Kidney epithelial cell (primary cell): Measurements from ENCODE around the gene GDPD1. TPM values are rescaled to one million over a fixed set of nuclear protein-coding genes. Genes with fewer than 3 reads are reported as not detected.

Source experiments
- DNase-seq: peaks from one replicate; pipeline ENCODE4 v3.0.0-alpha.2; 2010; ENCODE audit warnings: low read depth
- H3K27me3 ChIP-seq: 2 replicates; pipeline ENCODE4 v1.6.0; 2011; ENCODE audit warnings: low read length; ENCODE audit not compliant: control insufficient read depth, insufficient read depth
- H3K36me3 ChIP-seq: 2 replicates; pipeline ENCODE4 v1.5.1; 2011; ENCODE audit warnings: low read length; ENCODE audit not compliant: control insufficient read depth, insufficient read depth
- H3K4me3 ChIP-seq: 2 replicates; pipeline ENCODE4 v1.5.1; 2011; ENCODE audit warnings: low read depth, mild to moderate bottlenecking, control low read depth, low read length
- total RNA-seq: library from RNA; depleted of rRNA; stranded (reverse); fragments of >200 nt; gene quantifications from 2 replicates; pipeline ENCODE4 v1.2.3, GENCODE V29; 2015
- TF ChIP-seq, protein P1 (sequence below): IDR thresholded peaks from 2 replicates; pipeline ENCODE4 v1.5.1; 2011; ENCODE audit warnings: mild to moderate bottlenecking, moderate library complexity, low read length, control low read depth, inconsistent platforms; ENCODE audit not compliant: insufficient read depth, poor library complexity, severe bottlenecking

The GDPD1 gene
- total RNA-seq, 1 donor from 2014 or later: 1.7 TPM

DNA sequence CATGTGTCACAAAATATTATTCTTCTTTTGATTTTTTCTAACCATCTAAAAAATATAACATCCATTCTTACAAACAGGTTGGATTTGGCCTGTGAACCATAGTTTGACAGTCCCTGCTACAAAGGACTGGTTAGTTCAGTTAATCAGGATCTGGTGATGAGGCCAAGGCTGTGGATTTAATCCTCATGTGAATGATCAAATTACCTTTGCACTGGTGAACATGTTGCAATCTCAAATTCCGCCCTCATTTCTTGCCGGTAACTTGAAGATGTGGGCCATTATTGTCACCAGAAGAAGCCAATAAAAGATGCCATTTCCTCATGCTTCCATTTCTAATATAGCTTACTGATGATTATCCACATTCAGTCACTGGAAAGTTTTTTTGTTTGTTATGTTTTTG, 75.9 kb downstream of the GDPD1 start:
- TF ChIP-seq, protein P1, sequence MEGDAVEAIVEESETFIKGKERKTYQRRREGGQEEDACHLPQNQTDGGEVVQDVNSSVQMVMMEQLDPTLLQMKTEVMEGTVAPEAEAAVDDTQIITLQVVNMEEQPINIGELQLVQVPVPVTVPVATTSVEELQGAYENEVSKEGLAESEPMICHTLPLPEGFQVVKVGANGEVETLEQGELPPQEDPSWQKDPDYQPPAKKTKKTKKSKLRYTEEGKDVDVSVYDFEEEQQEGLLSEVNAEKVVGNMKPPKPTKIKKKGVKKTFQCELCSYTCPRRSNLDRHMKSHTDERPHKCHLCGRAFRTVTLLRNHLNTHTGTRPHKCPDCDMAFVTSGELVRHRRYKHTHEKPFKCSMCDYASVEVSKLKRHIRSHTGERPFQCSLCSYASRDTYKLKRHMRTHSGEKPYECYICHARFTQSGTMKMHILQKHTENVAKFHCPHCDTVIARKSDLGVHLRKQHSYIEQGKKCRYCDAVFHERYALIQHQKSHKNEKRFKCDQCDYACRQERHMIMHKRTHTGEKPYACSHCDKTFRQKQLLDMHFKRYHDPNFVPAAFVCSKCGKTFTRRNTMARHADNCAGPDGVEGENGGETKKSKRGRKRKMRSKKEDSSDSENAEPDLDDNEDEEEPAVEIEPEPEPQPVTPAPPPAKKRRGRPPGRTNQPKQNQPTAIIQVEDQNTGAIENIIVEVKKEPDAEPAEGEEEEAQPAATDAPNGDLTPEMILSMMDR: no peak
- Histone ChIP-seq H3K27me3 (no peaks in the 10 kb centered on the region), H3K36me3 (no peaks in the 10 kb centered on the region), H3K4me3 (no peak overlapping the region)
- no peak for DNase-seq

DNA sequence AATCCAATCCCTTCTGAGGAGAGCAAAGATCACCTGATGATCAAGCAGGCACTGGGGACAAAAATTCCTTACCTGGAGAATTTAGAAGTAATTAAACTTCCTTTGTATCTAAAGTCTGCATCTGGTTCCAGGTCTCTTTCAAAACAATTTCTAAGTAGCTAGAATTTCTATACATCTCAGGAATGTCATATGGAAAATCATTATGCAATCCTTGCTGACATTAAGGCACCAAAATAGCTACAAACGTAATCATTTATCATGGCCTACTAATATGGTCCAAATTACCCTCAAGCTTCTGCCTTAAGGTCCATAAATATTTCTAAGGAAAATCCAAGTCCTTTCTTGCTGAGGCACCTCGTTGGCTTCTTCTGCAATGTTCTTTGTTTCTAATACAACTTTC, 78.2 kb downstream of the GDPD1 start:
- Histone ChIP-seq H3K27me3 (no peaks in the 10 kb centered on the region), H3K36me3 (no peaks in the 10 kb centered on the region), H3K4me3 (no peak overlapping the region)
- DNase-seq: no peak
- TF ChIP-seq, protein P1: no peak

DNA sequence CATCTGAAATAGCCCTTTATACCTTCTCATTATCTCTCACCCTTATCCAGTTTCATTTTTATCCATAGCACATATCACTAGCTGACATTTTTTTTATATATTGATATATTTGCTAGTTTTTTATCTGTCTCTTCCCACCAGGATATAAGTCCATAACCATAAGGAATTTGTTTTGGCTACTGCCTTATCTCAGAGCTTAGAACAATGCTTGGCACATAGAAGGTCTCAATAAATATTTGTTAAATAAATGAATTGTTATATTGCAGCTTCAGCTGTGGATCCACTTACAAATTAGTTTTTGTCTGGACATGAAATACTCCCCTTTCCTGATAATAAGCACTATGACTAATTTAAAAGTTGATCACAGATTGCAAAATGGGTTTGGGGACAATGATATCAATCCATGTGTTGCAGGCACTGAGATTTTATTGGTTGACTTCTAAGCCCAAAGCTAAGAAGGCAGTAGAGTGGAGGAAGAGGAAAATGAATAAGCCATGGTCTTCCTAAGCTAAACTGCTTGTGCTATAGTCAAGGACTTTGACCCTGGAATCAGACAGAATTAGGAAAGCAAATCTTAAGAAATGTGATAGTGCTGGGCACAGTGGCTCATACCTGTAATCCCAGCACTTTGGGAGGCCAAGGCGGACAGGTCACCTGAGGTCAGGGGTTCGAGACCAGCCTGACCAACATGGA, 79.2 kb downstream of the GDPD1 start:
- H3K4me3 ChIP-seq: no peak overlapping the region
- H3K27me3 ChIP-seq: no peaks in the 10 kb centered on the region
- TF ChIP-seq, protein P1: no peak
- no peaks in the 10 kb centered on the region for H3K36me3 ChIP-seq
- no peak for DNase-seq

DNA sequence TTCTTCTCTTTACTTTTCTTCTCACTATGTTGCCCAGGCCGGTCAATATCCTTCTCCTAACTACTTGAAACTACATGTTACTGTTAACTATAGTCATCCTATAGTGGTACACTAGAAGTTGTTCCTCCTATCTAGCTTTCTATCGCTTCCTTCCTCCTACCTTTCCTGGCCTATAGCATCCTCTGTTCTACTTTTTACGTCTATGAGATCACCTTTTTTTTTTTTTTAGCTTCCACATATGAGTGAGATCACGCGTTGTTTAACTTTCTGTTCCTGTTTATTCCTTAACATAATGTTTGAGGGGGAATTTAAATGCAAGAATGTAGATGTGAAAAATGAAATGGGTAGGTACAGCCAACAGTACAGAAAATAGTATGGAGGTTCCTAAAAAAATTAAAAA, 80.6 kb downstream of the GDPD1 start:
- Histone ChIP-seq H3K36me3 (no peaks in the 10 kb centered on the region), H3K27me3 (no peaks in the 10 kb centered on the region), H3K4me3 (no peak overlapping the region)
- DNase-seq: no peak
- TF ChIP-seq, protein P1: no peak

DNA sequence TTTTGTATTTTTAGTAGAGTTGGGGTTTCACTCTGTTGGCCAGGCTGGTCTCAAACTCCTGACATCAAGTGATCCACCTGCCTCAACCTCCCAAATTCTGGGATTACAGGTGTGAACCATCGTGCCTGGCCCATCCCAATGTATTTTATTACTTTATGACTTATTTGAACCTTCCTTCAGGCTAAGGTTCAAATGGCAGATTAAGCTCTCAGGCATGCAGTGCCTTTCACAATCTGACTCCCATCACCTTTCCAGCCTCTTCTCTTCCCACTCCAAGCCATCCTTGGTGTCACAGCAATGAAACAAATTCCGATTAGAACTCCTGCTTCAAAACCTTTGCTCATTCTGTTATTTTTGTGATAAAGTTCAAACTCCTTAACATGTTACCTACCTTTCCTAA, 84.5 kb downstream of the GDPD1 start:
- Histone ChIP-seq H3K36me3 (no peaks in the 10 kb centered on the region), H3K27me3 (no peaks in the 10 kb centered on the region), H3K4me3 (no peak overlapping the region)
- TF ChIP-seq, protein P1: no peak
- no peak for DNase-seq
